ENCODE measurements around the gene GTSE1. TPM values are rescaled to one million over a fixed set of nuclear protein-coding genes. Genes with fewer than 3 reads are reported as not detected.

Gene GTSE1
- total RNA-seq, 1 experiment from 2014 or later, result 42.6 TPM

DNA sequence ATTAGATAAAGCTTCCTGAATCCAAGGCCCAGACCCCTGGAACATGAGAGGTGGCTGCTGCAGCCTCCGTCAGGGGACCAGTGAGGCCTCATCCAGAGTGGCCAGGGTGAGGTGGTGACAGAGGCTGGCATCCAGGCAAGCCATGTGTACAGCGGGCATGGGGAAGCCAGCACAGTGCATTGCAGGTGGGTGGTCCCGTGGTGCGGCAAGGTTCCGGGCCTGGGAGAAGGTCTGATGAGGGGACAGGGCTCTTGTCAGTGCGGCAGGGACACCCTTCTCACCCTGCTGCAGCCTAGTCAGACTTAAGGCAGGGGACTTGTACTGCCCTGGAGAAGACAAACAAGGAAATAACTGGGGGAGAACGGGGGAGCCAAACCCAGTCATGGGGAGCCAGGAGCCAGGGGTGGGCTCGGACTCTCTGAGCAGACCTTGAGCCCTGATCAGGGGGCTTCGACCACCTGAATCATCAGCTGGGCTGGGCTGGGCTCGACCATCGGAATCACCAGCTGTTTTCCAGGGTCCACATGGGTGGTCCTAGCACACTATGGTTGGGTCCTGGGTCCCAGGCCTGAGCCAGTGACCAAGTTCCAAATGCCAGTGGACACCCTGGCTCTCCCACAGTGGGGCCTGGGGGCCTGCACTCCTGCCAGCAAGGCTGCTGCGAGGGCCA, 23.8 kb upstream of the GTSE1 start:
- peaks cover 18 to 42% (median 42%) of the 10 kb centered on the region in 3 experiments; a peak in 6 of 7 replicates for H3K36me3 Mint-ChIP-seq (ENCODE audit: insufficient read depth in 1 of 3, low read depth in 3 of 3)
- no CpG with 5 or more reads among the region's 12 CpGs for WGBS (ENCODE audit: extremely low coverage, insufficient read length, low lambda C conversion rate)
- H3T11ph ChIP-seq (ENCODE audit: low read length), result no peak overlapping the region

More for the DNA sequence above, 23.8 kb upstream of the GTSE1 start:
- H3K27me3 Mint-ChIP-seq (ENCODE audit: low read depth), result no peaks in the 10 kb centered on the region
- Histone ChIP-seq H4K91ac (ENCODE audit: insufficient read length, low read depth, low read length) (no peak overlapping the region), H2BK20ac (ENCODE audit: low read depth, low read length, poor library complexity, severe bottlenecking) (no peak overlapping the region), H3K4me1 (ENCODE audit: insufficient read depth, low read length) (no peaks in the 10 kb centered on the region), H3K79me1 (ENCODE audit: insufficient read depth, low read depth, low read length, poor library complexity, severe bottlenecking) (no peaks in the 10 kb centered on the region), H3K14ac (ENCODE audit: insufficient read depth, low read length) (no peak overlapping the region), H3K23ac (ENCODE audit: insufficient read length, low read depth, low read length) (no peak overlapping the region), H3K9ac (ENCODE audit: extremely low read depth, insufficient read length, low read length) (no peak overlapping the region), H4K8ac (replicated peaks; ENCODE audit: insufficient read length, low read depth, low read length) (no peak overlapping the region), H2BK15ac (ENCODE audit: low read depth, low read length) (no peak overlapping the region), H3K56ac (ENCODE audit: insufficient read length, low read depth, low read length) (no peak overlapping the region), H3K27me3 (ENCODE audit: insufficient read depth, low read length) (no peaks in the 10 kb centered on the region), H2AFZ (ENCODE audit: low read length) (no peak overlapping the region), H3K27ac (ENCODE audit: insufficient read length, low read depth, low read length) (no peak overlapping the region), H2AK5ac (ENCODE audit: insufficient read length, low read length) (no peak overlapping the region), H4K5ac (ENCODE audit: insufficient read length, low read depth, low read length) (no peak overlapping the region), H3K4me2 (ENCODE audit: insufficient read depth, insufficient read length, low read length) (no peak overlapping the region), H3K9me3 (ENCODE audit: control insufficient read depth, low read depth, low read length) (no peaks in the 10 kb centered on the region), H3K18ac (ENCODE audit: insufficient read length, low read depth, low read length) (no peak overlapping the region), H3K23me2 (ENCODE audit: insufficient read length, low read depth, low read length, poor library complexity, severe bottlenecking) (no peaks in the 10 kb centered on the region), H4K20me1 (ENCODE audit: control insufficient read depth, insufficient read depth, insufficient read length) (peaks cover 4% of the 10 kb centered on the region), H2BK12ac (ENCODE audit: insufficient read length, low read depth, low read length) (no peak overlapping the region), H2BK5ac (ENCODE audit: insufficient read length, low read length) (no peak overlapping the region), H2BK120ac (ENCODE audit: low read depth, low read length, poor library complexity, severe bottlenecking) (no peak overlapping the region), H3K4ac (ENCODE audit: low read depth, low read length) (no peak overlapping the region), H3K79me2 (ENCODE audit: insufficient read depth, low read length) (no peaks in the 10 kb centered on the region)
- H3K9me3 Mint-ChIP-seq, result peaks cover 0 to 5% of the 10 kb centered on the region in 2 experiments; a peak in 1 of 5 replicates
- peaks cover 3 to 4% of the 10 kb centered on the region in 2 experiments for H3K4me1 Mint-ChIP-seq
- TF ChIP-seq, protein P1, sequence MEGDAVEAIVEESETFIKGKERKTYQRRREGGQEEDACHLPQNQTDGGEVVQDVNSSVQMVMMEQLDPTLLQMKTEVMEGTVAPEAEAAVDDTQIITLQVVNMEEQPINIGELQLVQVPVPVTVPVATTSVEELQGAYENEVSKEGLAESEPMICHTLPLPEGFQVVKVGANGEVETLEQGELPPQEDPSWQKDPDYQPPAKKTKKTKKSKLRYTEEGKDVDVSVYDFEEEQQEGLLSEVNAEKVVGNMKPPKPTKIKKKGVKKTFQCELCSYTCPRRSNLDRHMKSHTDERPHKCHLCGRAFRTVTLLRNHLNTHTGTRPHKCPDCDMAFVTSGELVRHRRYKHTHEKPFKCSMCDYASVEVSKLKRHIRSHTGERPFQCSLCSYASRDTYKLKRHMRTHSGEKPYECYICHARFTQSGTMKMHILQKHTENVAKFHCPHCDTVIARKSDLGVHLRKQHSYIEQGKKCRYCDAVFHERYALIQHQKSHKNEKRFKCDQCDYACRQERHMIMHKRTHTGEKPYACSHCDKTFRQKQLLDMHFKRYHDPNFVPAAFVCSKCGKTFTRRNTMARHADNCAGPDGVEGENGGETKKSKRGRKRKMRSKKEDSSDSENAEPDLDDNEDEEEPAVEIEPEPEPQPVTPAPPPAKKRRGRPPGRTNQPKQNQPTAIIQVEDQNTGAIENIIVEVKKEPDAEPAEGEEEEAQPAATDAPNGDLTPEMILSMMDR (conservative IDR thresholded peaks at IDR 0.05), result no peak
- H3K27ac Mint-ChIP-seq, result no peak overlapping the region
- no peak overlapping the region for H3K4me3 Mint-ChIP-seq
- DNase-seq, result no peak

All from H9 (cell line).